ENCODE data around the gene SUV39H2. TPM values are rescaled to one million over a fixed set of nuclear protein-coding genes. Genes with fewer than 3 reads are reported as not detected.

The SUV39H2 gene
- total RNA-seq, 1 donor from 2014 or later, result 6.9 TPM

Other genes starting within 250 kb of the SUV39H2 start
- gene FAM107B, start 104.0 kb upstream of the SUV39H2 start, total RNA-seq, result 33.4 TPM
- 7.4 TPM for gene CDNF, start 40.8 kb upstream of the SUV39H2 start, total RNA-seq
- gene HSPA14, start 40.6 kb upstream of the SUV39H2 start, total RNA-seq, result 8.3 TPM
- 11.8 TPM for gene MSANTD7, start 40.6 kb upstream of the SUV39H2 start, total RNA-seq
- 13.5 TPM for gene DCLRE1C, start 75.2 kb downstream of the SUV39H2 start, total RNA-seq
- gene MEIG1, start 80.5 kb downstream of the SUV39H2 start, total RNA-seq, result not detected
- gene OLAH, start 165.1 kb downstream of the SUV39H2 start, total RNA-seq, result 4.9 TPM
- not detected for gene ACBD7, start 209.9 kb downstream of the SUV39H2 start, total RNA-seq
- gene RPP38, start 218.5 kb downstream of the SUV39H2 start, total RNA-seq, result 14.2 TPM

All from vagina (tissue), 1 donor.